Measurements from ENCODE around the gene C2CD2.
A peak's percentile ranks its signal among the peaks of the same experiment; 100 is the strongest.
"Not testable (repeated sequence)": the region's sequence is repeated elsewhere in the genome, so short reads cannot be mapped to it uniquely, and the experiment has no call there.

Gene C2CD2

GRCh38 chr21:41973861-41974751 lies 20.3 kb upstream of the C2CD2 start:
- no peak for DNase-seq

GRCh38 chr21:41973427-41973831 lies 19.6 kb upstream of the C2CD2 start:
- no peak for DNase-seq

GRCh38 chr21:41972511-41973205 lies 18.8 kb upstream of the C2CD2 start:
- no peak for DNase-seq

- DNase-seq: no peak
Measured at GRCh38 chr21:41971891-41972290, 18.1 kb upstream of the C2CD2 start.

GRCh38 chr21:41970751-41971653 lies 17.2 kb upstream of the C2CD2 start:
- no peak for DNase-seq

GRCh38 chr21:41970106-41970391 lies 16.2 kb upstream of the C2CD2 start:
- DNase-seq: no peak

- no peak for DNase-seq
Measured at GRCh38 chr21:41967708-41968107, 13.9 kb upstream of the C2CD2 start.

GRCh38 chr21:41966872-41967621 lies 13.2 kb upstream of the C2CD2 start:
- DNase-seq: no peak

GRCh38 chr21:41966041-41966833 lies 12.4 kb upstream of the C2CD2 start:
- peak; percentile 47 for DNase-seq

- no peak for DNase-seq
Measured at GRCh38 chr21:41965461-41966013, 11.7 kb upstream of the C2CD2 start.

- no peak for DNase-seq
Measured at GRCh38 chr21:41965045-41965444, 11.2 kb upstream of the C2CD2 start.

- no peak for DNase-seq
Measured at GRCh38 chr21:41964171-41964570, 10.4 kb upstream of the C2CD2 start.

GRCh38 chr21:41962425-41962966 lies 8.7 kb upstream of the C2CD2 start:
- DNase-seq: no peak

GRCh38 chr21:41961753-41962152 lies 7.9 kb upstream of the C2CD2 start:
- DNase-seq: no peak

GRCh38 chr21:41961282-41961701 lies 7.5 kb upstream of the C2CD2 start:
- DNase-seq: peak; percentile 51

- DNase-seq: no peak
Measured at GRCh38 chr21:41960386-41960785, 6.6 kb upstream of the C2CD2 start.

GRCh38 chr21:41959697-41960096 lies 5.9 kb upstream of the C2CD2 start:
- not testable (repeated sequence) for DNase-seq

- peak; percentile 84 for DNase-seq
Measured at GRCh38 chr21:41958886-41959563, 5.2 kb upstream of the C2CD2 start.

- DNase-seq: peak; percentile 45
Measured at GRCh38 chr21:41957991-41958766, 4.4 kb upstream of the C2CD2 start.

All from T1000 (cell line).